GM12892 (cell line): ENCODE results near the gene NAP1L3.

Experiments used
- POLR2A ChIP-seq: IDR thresholded peaks from 2 replicates; pipeline ENCODE4 v1.6.1; 2011; ENCODE audit warnings: low read depth, low read length, control low read depth
- POLR2AphosphoS5 ChIP-seq: IDR thresholded peaks from 2 replicates; pipeline ENCODE4 v1.6.1; 2011; ENCODE audit warnings: low read depth, low read length, control low read depth

GRCh38 chrX:93711076-93711475, 37.7 kb upstream of the NAP1L3 start:
- TF ChIP-seq POLR2A (no peak), POLR2AphosphoS5 (no peak)
